ENCODE measurements around the gene WDFY4.

- TF ChIP-seq ZBTB8A (IDR thresholded peaks at IDR 0.05; ENCODE audit: partially characterized antibody) = no peak
- no peak for TF ChIP-seq NFE2L1 (tag; IDR thresholded peaks at IDR 0.05; ENCODE audit: borderline replicate concordance, low read depth)
- TF ChIP-seq ZNF143 (CRISPR knock-in tag; IDR thresholded peaks at IDR 0.05) = no peak
- no peak for TF ChIP-seq RBM22 (IDR thresholded peaks at IDR 0.05; ENCODE audit: low read depth, low read length, poor library complexity, severe bottlenecking)
- TF ChIP-seq, protein P1, sequence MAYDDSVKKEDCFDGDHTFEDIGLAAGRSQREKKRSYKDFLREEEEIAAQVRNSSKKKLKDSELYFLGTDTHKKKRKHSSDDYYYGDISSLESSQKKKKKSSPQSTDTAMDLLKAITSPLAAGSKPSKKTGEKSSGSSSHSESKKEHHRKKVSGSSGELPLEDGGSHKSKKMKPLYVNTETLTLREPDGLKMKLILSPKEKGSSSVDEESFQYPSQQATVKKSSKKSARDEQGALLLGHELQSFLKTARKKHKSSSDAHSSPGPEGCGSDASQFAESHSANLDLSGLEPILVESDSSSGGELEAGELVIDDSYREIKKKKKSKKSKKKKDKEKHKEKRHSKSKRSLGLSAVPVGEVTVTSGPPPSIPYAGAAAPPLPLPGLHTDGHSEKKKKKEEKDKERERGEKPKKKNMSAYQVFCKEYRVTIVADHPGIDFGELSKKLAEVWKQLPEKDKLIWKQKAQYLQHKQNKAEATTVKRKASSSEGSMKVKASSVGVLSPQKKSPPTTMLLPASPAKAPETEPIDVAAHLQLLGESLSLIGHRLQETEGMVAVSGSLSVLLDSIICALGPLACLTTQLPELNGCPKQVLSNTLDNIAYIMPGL (CRISPR knock-in tag; IDR thresholded peaks at IDR 0.05) = no peak
- TF ChIP-seq, protein P2, sequence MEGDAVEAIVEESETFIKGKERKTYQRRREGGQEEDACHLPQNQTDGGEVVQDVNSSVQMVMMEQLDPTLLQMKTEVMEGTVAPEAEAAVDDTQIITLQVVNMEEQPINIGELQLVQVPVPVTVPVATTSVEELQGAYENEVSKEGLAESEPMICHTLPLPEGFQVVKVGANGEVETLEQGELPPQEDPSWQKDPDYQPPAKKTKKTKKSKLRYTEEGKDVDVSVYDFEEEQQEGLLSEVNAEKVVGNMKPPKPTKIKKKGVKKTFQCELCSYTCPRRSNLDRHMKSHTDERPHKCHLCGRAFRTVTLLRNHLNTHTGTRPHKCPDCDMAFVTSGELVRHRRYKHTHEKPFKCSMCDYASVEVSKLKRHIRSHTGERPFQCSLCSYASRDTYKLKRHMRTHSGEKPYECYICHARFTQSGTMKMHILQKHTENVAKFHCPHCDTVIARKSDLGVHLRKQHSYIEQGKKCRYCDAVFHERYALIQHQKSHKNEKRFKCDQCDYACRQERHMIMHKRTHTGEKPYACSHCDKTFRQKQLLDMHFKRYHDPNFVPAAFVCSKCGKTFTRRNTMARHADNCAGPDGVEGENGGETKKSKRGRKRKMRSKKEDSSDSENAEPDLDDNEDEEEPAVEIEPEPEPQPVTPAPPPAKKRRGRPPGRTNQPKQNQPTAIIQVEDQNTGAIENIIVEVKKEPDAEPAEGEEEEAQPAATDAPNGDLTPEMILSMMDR (IDR thresholded peaks at IDR 0.05 in 2 of 3, conservative IDR thresholded peaks at IDR 0.05 in 1 of 3; ENCODE audit: insufficient read depth in 2 of 3, low read depth in 1 of 3, low read length in 3 of 3) = no peak
- no peak for TF ChIP-seq CHCHD3 (CRISPR knock-in tag; IDR thresholded peaks at IDR 0.05)
- TF ChIP-seq EZH2 (IDR thresholded peaks at IDR 0.05; ENCODE audit: borderline replicate concordance, low read depth, low read length) = no peak
- TF ChIP-seq, protein P3, sequence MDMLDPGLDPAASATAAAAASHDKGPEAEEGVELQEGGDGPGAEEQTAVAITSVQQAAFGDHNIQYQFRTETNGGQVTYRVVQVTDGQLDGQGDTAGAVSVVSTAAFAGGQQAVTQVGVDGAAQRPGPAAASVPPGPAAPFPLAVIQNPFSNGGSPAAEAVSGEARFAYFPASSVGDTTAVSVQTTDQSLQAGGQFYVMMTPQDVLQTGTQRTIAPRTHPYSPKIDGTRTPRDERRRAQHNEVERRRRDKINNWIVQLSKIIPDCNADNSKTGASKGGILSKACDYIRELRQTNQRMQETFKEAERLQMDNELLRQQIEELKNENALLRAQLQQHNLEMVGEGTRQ (CRISPR knock-in tag; IDR thresholded peaks at IDR 0.05) = no peak
- no peak for TF ChIP-seq JUND (IDR thresholded peaks at IDR 0.05; ENCODE audit: borderline replicate concordance, low read depth, low read length)
- TF ChIP-seq JUND (tag; IDR thresholded peaks at IDR 0.05; ENCODE audit: borderline replicate concordance, low read depth, low read length) = no peak
- no peak for TF ChIP-seq ATF1 (CRISPR knock-in tag; IDR thresholded peaks at IDR 0.05)
- no peak for TF ChIP-seq ATF1 (tag; IDR thresholded peaks at IDR 0.05)
- TF ChIP-seq, protein P4, sequence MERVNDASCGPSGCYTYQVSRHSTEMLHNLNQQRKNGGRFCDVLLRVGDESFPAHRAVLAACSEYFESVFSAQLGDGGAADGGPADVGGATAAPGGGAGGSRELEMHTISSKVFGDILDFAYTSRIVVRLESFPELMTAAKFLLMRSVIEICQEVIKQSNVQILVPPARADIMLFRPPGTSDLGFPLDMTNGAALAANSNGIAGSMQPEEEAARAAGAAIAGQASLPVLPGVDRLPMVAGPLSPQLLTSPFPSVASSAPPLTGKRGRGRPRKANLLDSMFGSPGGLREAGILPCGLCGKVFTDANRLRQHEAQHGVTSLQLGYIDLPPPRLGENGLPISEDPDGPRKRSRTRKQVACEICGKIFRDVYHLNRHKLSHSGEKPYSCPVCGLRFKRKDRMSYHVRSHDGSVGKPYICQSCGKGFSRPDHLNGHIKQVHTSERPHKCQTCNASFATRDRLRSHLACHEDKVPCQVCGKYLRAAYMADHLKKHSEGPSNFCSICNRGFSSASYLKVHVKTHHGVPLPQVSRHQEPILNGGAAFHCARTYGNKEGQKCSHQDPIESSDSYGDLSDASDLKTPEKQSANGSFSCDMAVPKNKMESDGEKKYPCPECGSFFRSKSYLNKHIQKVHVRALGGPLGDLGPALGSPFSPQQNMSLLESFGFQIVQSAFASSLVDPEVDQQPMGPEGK (CRISPR knock-in tag; IDR thresholded peaks at IDR 0.05; ENCODE audit: borderline replicate concordance) = no peak
- TF ChIP-seq SP1 (CRISPR knock-in tag; IDR thresholded peaks at IDR 0.05) = no peak
- TF ChIP-seq KDM1A (IDR thresholded peaks at IDR 0.05) = no peak
Measured at GRCh38 chr10:48677625-48678024, 7.0 kb upstream of the WDFY4 start.
